Measurements from ENCODE around the gene TMEM59. TPM values are rescaled to one million over a fixed set of nuclear protein-coding genes. Genes with fewer than 3 reads are reported as not detected.

TMEM59 gene
- polyA plus RNA-seq, 1 donor (not counting 4 experiments of a cell fraction or from before 2014, with no cell fraction given): 342 TPM

DNA sequence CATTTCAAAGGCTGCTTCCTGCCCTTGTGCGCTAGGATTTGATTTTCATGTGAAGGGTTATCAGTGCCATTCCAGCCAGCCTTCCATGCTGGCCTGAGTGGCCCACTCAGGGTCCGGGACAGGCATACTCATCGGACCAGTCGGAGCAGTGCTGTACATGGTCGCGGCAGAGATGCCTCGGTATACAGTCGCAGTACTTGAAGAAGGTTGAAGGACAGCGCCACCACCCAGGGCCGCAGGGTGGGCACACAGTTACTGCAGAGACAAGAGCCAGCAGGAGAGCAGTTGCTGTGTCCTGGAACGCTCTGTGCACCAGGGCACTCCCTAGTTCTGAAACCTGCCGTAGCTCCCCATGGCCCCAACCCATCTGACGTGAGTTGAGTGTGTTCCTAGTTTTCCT lies 44.1 kb downstream of the TMEM59 start:
- no peak overlapping the region for H3K4me3 ChIP-seq (ENCODE audit: control insufficient read depth in 2 of 3, extremely low read depth in 1 of 3, insufficient read depth in 2 of 3, low read depth in 1 of 3, low read length in 3 of 3)
- no peaks in the 10 kb centered on the region for H3K9me3 ChIP-seq (ENCODE audit: control insufficient read depth, low read depth, low read length)
- DNase-seq (ENCODE audit: low read depth, low spot score): no peak
- TF ChIP-seq, protein P1, sequence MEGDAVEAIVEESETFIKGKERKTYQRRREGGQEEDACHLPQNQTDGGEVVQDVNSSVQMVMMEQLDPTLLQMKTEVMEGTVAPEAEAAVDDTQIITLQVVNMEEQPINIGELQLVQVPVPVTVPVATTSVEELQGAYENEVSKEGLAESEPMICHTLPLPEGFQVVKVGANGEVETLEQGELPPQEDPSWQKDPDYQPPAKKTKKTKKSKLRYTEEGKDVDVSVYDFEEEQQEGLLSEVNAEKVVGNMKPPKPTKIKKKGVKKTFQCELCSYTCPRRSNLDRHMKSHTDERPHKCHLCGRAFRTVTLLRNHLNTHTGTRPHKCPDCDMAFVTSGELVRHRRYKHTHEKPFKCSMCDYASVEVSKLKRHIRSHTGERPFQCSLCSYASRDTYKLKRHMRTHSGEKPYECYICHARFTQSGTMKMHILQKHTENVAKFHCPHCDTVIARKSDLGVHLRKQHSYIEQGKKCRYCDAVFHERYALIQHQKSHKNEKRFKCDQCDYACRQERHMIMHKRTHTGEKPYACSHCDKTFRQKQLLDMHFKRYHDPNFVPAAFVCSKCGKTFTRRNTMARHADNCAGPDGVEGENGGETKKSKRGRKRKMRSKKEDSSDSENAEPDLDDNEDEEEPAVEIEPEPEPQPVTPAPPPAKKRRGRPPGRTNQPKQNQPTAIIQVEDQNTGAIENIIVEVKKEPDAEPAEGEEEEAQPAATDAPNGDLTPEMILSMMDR (optimal IDR thresholded peaks at IDR 0.05 in 1 of 3, IDR thresholded peaks at IDR 0.05 in 1 of 3, conservative IDR thresholded peaks at IDR 0.05 in 1 of 3; ENCODE audit: extremely low read depth in 1 of 3, insufficient read depth in 2 of 3, low read length in 3 of 3): no peak
- no peak for TF ChIP-seq EZH2 (IDR thresholded peaks at IDR 0.05; ENCODE audit: low read length)
- H3K36me3 ChIP-seq (ENCODE audit: control insufficient read depth in 2 of 2, extremely low read depth in 1 of 2, insufficient read depth in 2 of 2, low read length in 2 of 2): no peaks in the 10 kb centered on the region
- H3K27ac ChIP-seq (ENCODE audit: control insufficient read depth, insufficient read depth, low read length): no peak overlapping the region
- H4K20me1 ChIP-seq (ENCODE audit: control insufficient read depth, extremely low read depth, insufficient read depth, low read length): no peaks in the 10 kb centered on the region
- H3K4me2 ChIP-seq (ENCODE audit: control insufficient read depth, extremely low read depth, insufficient read depth, low read depth, low read length): no peak overlapping the region
- no peaks in the 10 kb centered on the region for H3K4me1 ChIP-seq (ENCODE audit: control insufficient read depth, extremely low read depth, insufficient read depth, low read length)
- FAIRE-seq: no peak
- dilution Hi-C loops (cut with MboI; ENCODE audit: extremely low pct_ligation_motif_present, low sequenced_read_pairs): no loop called here
- H2AFZ ChIP-seq (ENCODE audit: control insufficient read depth, low read length): no peak overlapping the region
- peaks cover 17% of the 10 kb centered on the region for H3K27me3 ChIP-seq (ENCODE audit: control insufficient read depth, extremely low read depth, insufficient read depth, low read length)
- H3K9me1 ChIP-seq (ENCODE audit: control insufficient read depth, extremely low read depth, insufficient read depth, low read length): no peaks in the 10 kb centered on the region
- H3K9ac ChIP-seq (ENCODE audit: control insufficient read depth, extremely low read depth, insufficient read depth, low read length): no peak overlapping the region
- H3K79me2 ChIP-seq (ENCODE audit: control insufficient read depth, insufficient read depth, low read length): no peaks in the 10 kb centered on the region

DNA sequence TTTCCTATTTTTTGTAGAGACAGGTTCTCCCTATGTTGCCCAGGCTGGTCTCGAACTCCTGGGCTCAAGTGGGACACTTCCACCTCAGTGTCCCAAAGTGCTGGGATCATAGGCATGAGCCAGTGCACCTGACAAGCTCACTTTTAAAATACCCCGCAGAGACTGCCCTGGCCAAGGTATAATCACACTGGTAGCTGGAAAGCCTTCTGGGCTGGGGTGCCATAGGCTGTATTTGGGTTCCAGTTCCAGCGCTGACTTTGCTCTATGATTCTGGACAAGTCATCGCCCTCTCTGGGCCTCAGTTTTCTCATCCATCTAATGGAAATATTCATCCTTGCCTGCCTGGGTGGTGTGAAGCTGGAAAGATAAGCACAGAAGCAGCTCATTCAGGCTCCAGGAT lies 45.4 kb downstream of the TMEM59 start:
- no peak overlapping the region for H3K4me3 ChIP-seq (ENCODE audit: control insufficient read depth in 2 of 3, extremely low read depth in 1 of 3, insufficient read depth in 2 of 3, low read depth in 1 of 3, low read length in 3 of 3)
- no peaks in the 10 kb centered on the region for H3K9me3 ChIP-seq (ENCODE audit: control insufficient read depth, low read depth, low read length)
- FAIRE-seq: no peak
- no peak for TF ChIP-seq EZH2 (IDR thresholded peaks at IDR 0.05; ENCODE audit: low read length)
- TF ChIP-seq, protein P1 (optimal IDR thresholded peaks at IDR 0.05 in 1 of 3, IDR thresholded peaks at IDR 0.05 in 1 of 3, conservative IDR thresholded peaks at IDR 0.05 in 1 of 3; ENCODE audit: extremely low read depth in 1 of 3, insufficient read depth in 2 of 3, low read length in 3 of 3): no peak
- H3K36me3 ChIP-seq (ENCODE audit: control insufficient read depth in 2 of 2, extremely low read depth in 1 of 2, insufficient read depth in 2 of 2, low read length in 2 of 2): no peaks in the 10 kb centered on the region
- no peaks in the 10 kb centered on the region for H3K9me1 ChIP-seq (ENCODE audit: control insufficient read depth, extremely low read depth, insufficient read depth, low read length)
- H4K20me1 ChIP-seq (ENCODE audit: control insufficient read depth, extremely low read depth, insufficient read depth, low read length): no peaks in the 10 kb centered on the region
- H3K27ac ChIP-seq (ENCODE audit: control insufficient read depth, insufficient read depth, low read length): no peak overlapping the region
- peaks cover 4% of the 10 kb centered on the region for H3K4me1 ChIP-seq (ENCODE audit: control insufficient read depth, extremely low read depth, insufficient read depth, low read length)
- DNase-seq (ENCODE audit: low read depth, low spot score): no peak
- no peaks in the 10 kb centered on the region for H3K79me2 ChIP-seq (ENCODE audit: control insufficient read depth, insufficient read depth, low read length)
- dilution Hi-C loops (cut with MboI; ENCODE audit: extremely low pct_ligation_motif_present, low sequenced_read_pairs): no loop called here
- H3K4me2 ChIP-seq (ENCODE audit: control insufficient read depth, extremely low read depth, insufficient read depth, low read depth, low read length): no peak overlapping the region
- H3K27me3 ChIP-seq (ENCODE audit: control insufficient read depth, extremely low read depth, insufficient read depth, low read length): peaks cover 10% of the 10 kb centered on the region
- H2AFZ ChIP-seq (ENCODE audit: control insufficient read depth, low read length): no peak overlapping the region
- H3K9ac ChIP-seq (ENCODE audit: control insufficient read depth, extremely low read depth, insufficient read depth, low read length): no peak overlapping the region

Measured in keratinocyte (primary cell).